Measurements from ENCODE around the gene TJP1. TPM values are rescaled to one million over a fixed set of nuclear protein-coding genes. Genes with fewer than 3 reads are reported as not detected.

TJP1 gene
- total RNA-seq, 1 experiment from 2014 or later: 67.0 TPM

- BruUV-seq (replicated peaks): no TSS peak
- Histone ChIP-seq H3K4me1 (ENCODE audit: insufficient read depth, low read length) (peaks cover 64% of the 10 kb centered on the region), H2AFZ (ENCODE audit: low read length) (no peak overlapping the region), H4K20me1 (ENCODE audit: low read length) (peaks cover 90% of the 10 kb centered on the region), H3K27me3 (ENCODE audit: low read length) (no peaks in the 10 kb centered on the region), H3K4me3 (ENCODE audit: low read length) (peak overlapping the region; percentile 32), H3K4me2 (ENCODE audit: low read length) (peak overlapping the region; percentile 59), H3K36me3 (ENCODE audit: low read depth, low read length) (no peaks in the 10 kb centered on the region), H3K27ac (ENCODE audit: low read length) (peak overlapping the region; percentile 47), H3K79me2 (ENCODE audit: low read length) (peaks cover 100% of the 10 kb centered on the region), H3F3A (ENCODE audit: low read length, unreplicated experiment) (peaks cover 13% of the 10 kb centered on the region), H3K9ac (ENCODE audit: low read length) (no peak overlapping the region), H3K9me3 (ENCODE audit: low read length) (no peaks in the 10 kb centered on the region), H3K9me2 (replicated peaks; ENCODE audit: low read length) (no peaks in the 10 kb centered on the region)
- peak; percentile 54 for DNase-seq
- POLR2A ChIA-PET (ENCODE audit: unreplicated experiment): interaction anchor here (0.6 kb wide), 1 partner anchor 110 kb away, joined by 3 read pairs; no protein-coding TSS in a partner anchor
- intact Hi-C loops (cut with micrococcal nuclease): no loop called here
- CTCF ChIA-PET: interaction anchor here (0.8 kb wide), 2 partner anchors 113 to 126 kb away, joined by 3 read pairs; no protein-coding TSS in a partner anchor
- ATAC-seq: peak; percentile 16
- TF ChIP-seq, protein P1, sequence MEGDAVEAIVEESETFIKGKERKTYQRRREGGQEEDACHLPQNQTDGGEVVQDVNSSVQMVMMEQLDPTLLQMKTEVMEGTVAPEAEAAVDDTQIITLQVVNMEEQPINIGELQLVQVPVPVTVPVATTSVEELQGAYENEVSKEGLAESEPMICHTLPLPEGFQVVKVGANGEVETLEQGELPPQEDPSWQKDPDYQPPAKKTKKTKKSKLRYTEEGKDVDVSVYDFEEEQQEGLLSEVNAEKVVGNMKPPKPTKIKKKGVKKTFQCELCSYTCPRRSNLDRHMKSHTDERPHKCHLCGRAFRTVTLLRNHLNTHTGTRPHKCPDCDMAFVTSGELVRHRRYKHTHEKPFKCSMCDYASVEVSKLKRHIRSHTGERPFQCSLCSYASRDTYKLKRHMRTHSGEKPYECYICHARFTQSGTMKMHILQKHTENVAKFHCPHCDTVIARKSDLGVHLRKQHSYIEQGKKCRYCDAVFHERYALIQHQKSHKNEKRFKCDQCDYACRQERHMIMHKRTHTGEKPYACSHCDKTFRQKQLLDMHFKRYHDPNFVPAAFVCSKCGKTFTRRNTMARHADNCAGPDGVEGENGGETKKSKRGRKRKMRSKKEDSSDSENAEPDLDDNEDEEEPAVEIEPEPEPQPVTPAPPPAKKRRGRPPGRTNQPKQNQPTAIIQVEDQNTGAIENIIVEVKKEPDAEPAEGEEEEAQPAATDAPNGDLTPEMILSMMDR (conservative IDR thresholded peaks at IDR 0.05; ENCODE audit: low read depth, low read length): no peak
- TF ChIP-seq EZH2phosphoT487 (IDR thresholded peaks at IDR 0.05; ENCODE audit: borderline replicate concordance, low read length) (no peak), EZH2 (IDR thresholded peaks at IDR 0.05; ENCODE audit: low read length, unreplicated experiment) (no peak)
Observed at GRCh38 chr15:29813009-29813408, 9.3 kb downstream of the TJP1 start.

DNA sequence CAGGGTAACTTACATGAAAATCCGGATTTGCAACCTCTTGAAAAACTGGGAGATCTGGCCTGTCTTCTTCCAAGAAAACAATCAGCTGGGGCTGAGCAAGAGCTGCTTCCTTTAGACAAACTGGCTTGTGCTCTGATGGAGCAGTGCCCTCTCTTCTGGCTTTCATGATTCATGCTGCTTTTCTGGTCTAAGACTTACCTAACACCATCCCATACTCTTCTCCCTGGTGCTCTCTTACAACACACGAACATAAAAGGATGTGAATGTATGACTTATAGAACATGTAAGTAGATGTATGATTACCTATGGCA, 9.9 kb downstream of the TJP1 start:
- H3K4me2 ChIP-seq (ENCODE audit: low read length): peak overlapping the region; percentile 59

DNA sequence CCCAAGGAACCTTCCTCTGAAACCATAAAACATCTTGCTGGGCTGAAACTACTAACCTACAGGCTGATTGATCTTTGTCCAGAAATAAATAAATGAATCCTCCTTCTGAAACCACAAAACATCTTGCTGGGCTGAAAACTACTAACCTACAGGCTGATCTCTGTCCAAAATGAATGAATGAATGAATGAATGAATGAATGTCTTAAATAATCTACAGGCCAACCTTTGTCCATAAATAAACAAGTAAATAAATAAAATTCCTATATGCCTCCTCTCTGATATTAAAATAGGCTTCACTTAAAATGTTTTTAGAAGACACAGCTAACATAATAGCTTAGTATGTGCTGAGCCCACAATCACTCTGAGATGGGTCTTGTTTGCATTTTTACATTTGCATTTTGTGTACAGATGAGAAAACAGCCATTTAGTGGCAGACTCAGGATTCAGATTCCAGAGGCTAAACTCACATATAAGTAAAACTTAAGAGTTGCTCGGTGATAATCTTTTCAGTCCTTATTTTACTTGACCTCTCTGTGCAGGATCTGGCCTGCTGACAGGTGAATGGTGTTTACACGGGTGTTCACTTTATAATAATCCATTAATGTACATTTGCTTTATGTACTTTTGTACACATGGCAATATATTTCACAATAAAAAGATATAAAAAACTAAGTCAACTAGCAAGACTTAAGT, 10.4 kb downstream of the TJP1 start:
- ChIA-PET POLR2A (ENCODE audit: unreplicated experiment) (interaction anchor here (0.7 kb wide), 1 partner anchor 31 kb away, joined by 3 read pairs; no protein-coding TSS in a partner anchor), CTCF (no interaction called here)
- Histone ChIP-seq H3K9me3 (ENCODE audit: low read length) (no peaks in the 10 kb centered on the region), H3K27ac (ENCODE audit: low read length) (peak overlapping the region; percentile 23), H3K4me3 (ENCODE audit: low read length) (peak overlapping the region; percentile 14; the same call in 1 of the 2 replicates), H4K20me1 (ENCODE audit: low read length) (peaks cover 86% of the 10 kb centered on the region), H3K79me2 (ENCODE audit: low read length) (peaks cover 100% of the 10 kb centered on the region), H3K4me1 (ENCODE audit: insufficient read depth, low read length) (peaks cover 59% of the 10 kb centered on the region), H3K27me3 (ENCODE audit: low read length) (no peaks in the 10 kb centered on the region), H2AFZ (ENCODE audit: low read length) (no peak overlapping the region), H3K9me2 (replicated peaks; ENCODE audit: low read length) (no peaks in the 10 kb centered on the region), H3K36me3 (ENCODE audit: low read depth, low read length) (no peaks in the 10 kb centered on the region), H3K4me2 (ENCODE audit: low read length) (peak overlapping the region; percentile 58), H3F3A (ENCODE audit: low read length, unreplicated experiment) (peaks cover 13% of the 10 kb centered on the region), H3K9ac (ENCODE audit: low read length) (no peak overlapping the region)
- intact Hi-C loops (cut with micrococcal nuclease): loop anchor here (1.0 kb wide), 1 partner anchor 122 kb away; no protein-coding TSS in a partner anchor
- TF ChIP-seq EZH2 (IDR thresholded peaks at IDR 0.05; ENCODE audit: low read length, unreplicated experiment) (no peak), EZH2phosphoT487 (IDR thresholded peaks at IDR 0.05; ENCODE audit: borderline replicate concordance, low read length) (no peak)
- TF ChIP-seq, protein P1 (conservative IDR thresholded peaks at IDR 0.05; ENCODE audit: low read depth, low read length): no peak
- BruUV-seq (replicated peaks): no TSS peak
- DNase-seq (no peak), ATAC-seq (no peak)

More for the DNA sequence above, 9.9 kb downstream of the TJP1 start:
- Histone ChIP-seq H3K27ac (ENCODE audit: low read length) (peak overlapping the region; percentile 47), H3K36me3 (ENCODE audit: low read depth, low read length) (no peaks in the 10 kb centered on the region), H3K79me2 (ENCODE audit: low read length) (peaks cover 100% of the 10 kb centered on the region), H3K27me3 (ENCODE audit: low read length) (no peaks in the 10 kb centered on the region), H3K4me3 (ENCODE audit: low read length) (peak overlapping the region; percentile 8; the same call in 1 of the 2 replicates), H3K9ac (ENCODE audit: low read length) (no peak overlapping the region), H4K20me1 (ENCODE audit: low read length) (peaks cover 85% of the 10 kb centered on the region), H2AFZ (ENCODE audit: low read length) (no peak overlapping the region), H3K9me3 (ENCODE audit: low read length) (no peaks in the 10 kb centered on the region), H3F3A (ENCODE audit: low read length, unreplicated experiment) (peaks cover 13% of the 10 kb centered on the region), H3K4me1 (ENCODE audit: insufficient read depth, low read length) (peaks cover 59% of the 10 kb centered on the region), H3K9me2 (replicated peaks; ENCODE audit: low read length) (no peaks in the 10 kb centered on the region)
- ChIA-PET POLR2A (ENCODE audit: unreplicated experiment) (interaction anchor here (0.7 kb wide), 1 partner anchor 31 kb away, joined by 3 read pairs; no protein-coding TSS in a partner anchor), CTCF (no interaction called here)
- no peak for TF ChIP-seq EZH2 (IDR thresholded peaks at IDR 0.05; ENCODE audit: low read length, unreplicated experiment)
- peak; percentile 98 for DNase-seq
- peak; percentile 70 for ATAC-seq
- no TSS peak for BruUV-seq (replicated peaks)
- intact Hi-C loops (cut with micrococcal nuclease): loop anchor here (1.0 kb wide), 1 partner anchor 122 kb away; no protein-coding TSS in a partner anchor

Measured in PC-3 (cell line).